ENCODE data around the gene RBM15.

DNA sequence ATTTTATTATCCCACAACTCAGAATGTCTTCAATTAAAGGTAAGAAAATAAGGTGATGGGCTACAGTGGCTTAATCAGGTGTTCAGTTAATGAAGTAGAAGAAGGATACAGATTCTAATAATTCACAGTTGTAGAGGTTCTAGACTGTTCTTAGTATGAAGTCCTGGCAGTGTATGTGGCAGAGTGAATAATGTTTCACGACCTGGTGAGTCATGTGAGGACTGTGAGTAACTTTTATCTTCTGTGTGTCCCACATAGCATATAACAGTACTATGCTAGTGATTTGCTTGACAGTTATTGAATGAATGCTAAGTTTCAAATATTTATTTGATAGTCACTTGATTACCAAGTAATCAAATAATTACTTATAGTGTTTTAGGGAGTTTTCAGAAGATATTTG, 31.6 kb downstream of the RBM15 start:
- TF ChIP-seq, protein P1, sequence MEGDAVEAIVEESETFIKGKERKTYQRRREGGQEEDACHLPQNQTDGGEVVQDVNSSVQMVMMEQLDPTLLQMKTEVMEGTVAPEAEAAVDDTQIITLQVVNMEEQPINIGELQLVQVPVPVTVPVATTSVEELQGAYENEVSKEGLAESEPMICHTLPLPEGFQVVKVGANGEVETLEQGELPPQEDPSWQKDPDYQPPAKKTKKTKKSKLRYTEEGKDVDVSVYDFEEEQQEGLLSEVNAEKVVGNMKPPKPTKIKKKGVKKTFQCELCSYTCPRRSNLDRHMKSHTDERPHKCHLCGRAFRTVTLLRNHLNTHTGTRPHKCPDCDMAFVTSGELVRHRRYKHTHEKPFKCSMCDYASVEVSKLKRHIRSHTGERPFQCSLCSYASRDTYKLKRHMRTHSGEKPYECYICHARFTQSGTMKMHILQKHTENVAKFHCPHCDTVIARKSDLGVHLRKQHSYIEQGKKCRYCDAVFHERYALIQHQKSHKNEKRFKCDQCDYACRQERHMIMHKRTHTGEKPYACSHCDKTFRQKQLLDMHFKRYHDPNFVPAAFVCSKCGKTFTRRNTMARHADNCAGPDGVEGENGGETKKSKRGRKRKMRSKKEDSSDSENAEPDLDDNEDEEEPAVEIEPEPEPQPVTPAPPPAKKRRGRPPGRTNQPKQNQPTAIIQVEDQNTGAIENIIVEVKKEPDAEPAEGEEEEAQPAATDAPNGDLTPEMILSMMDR (IDR thresholded peaks at IDR 0.05), result no peak
- TF ChIP-seq ZFX (IDR thresholded peaks at IDR 0.05; ENCODE audit: borderline replicate concordance), result no peak
